Esophagus (tissue), 2 donors: ENCODE results near the gene TMC6. TPM values are rescaled to one million over a fixed set of nuclear protein-coding genes. Genes with fewer than 3 reads are reported as not detected.

Experiments used
- H3K27ac ChIP-seq, 2 donors: one replicate each; pipeline ENCODE4 v1.5.1; 2013; ENCODE audit warnings: low read depth in 2 of 2, mild to moderate bottlenecking in 2 of 2, inconsistent platforms in 1 of 2, low read length in 1 of 2, moderate library complexity in 1 of 2
- H3K27me3 ChIP-seq, 2 donors: one replicate each; pipeline ENCODE4 v1.6.1; 2013; ENCODE audit warnings: low read length in 2 of 2, control low read depth in 1 of 2, mild to moderate bottlenecking in 1 of 2; ENCODE audit not compliant: insufficient read depth in 2 of 2, control insufficient read depth in 1 of 2
- H3K36me3 ChIP-seq, 2 donors: one replicate each; pipeline ENCODE4 v1.6.1; 2013; ENCODE audit warnings: low read length in 1 of 2; ENCODE audit not compliant: control insufficient read depth in 2 of 2, insufficient read depth in 2 of 2
- H3K4me1 ChIP-seq, 2 donors: one replicate each; pipeline ENCODE4 v1.6.1; 2013; ENCODE audit warnings: low read length in 1 of 2; ENCODE audit not compliant: control insufficient read depth in 2 of 2, insufficient read depth in 2 of 2
- H3K4me3 ChIP-seq, 2 donors: one replicate each; pipeline ENCODE4 v1.5.1; 2013; ENCODE audit warnings: low read length in 2 of 2, mild to moderate bottlenecking in 2 of 2, low read depth in 1 of 2, moderate library complexity in 1 of 2
- H3K9me3 ChIP-seq, 2 donors: one replicate each; pipeline ENCODE4 v1.6.1; 2013; ENCODE audit warnings: mild to moderate bottlenecking in 2 of 2, low read depth in 1 of 2, low read length in 1 of 2, moderate library complexity in 1 of 2; ENCODE audit not compliant: control insufficient read depth in 2 of 2, insufficient read depth in 1 of 2
- WGBS, 2 donors: extraction: QIAGEN DNeasy Blood & Tissue Kit; methylation state at CpG; one replicate each; pipeline ENCODE4 v1.1.7; 2013; 5-methylcytosine and 5-hydroxymethylcytosine counted together
- polyA plus RNA-seq, 2 donors: library from polyadenylated mRNA; stranded (reverse); fragments of 200-250 nt; gene quantifications; one replicate each; pipeline ENCODE4 v1.2.3, GENCODE V29; 2013
- donor health status: healthy with polysubstance abuse.
- donor health status: Bipolar disorder and iron deficiency.

Gene TMC6
- polyA plus RNA-seq, 2 donors, result 24.3 to 37.5 TPM

- no peaks in the 10 kb centered on the region for H3K9me3 ChIP-seq
- H3K27me3 ChIP-seq, result no peaks in the 10 kb centered on the region
- no peak overlapping the region for H3K4me3 ChIP-seq
- peaks cover 0 to 3% of the 10 kb centered on the region in 2 donors for H3K36me3 ChIP-seq
- no peak overlapping the region for H3K27ac ChIP-seq
- H3K4me1 ChIP-seq, result no peaks in the 10 kb centered on the region
These were observed 65.1 kb downstream of the TMC6 start for GRCh38 chr17:78063489-78063888.

GRCh38 chr17:78062596-78062995, 66.0 kb downstream of the TMC6 start:
- WGBS, 2 donors, result 95% methylated on average over 2 of the region's 2 CpGs
- H3K36me3 ChIP-seq, result peaks cover 0 to 1% of the 10 kb centered on the region in 2 donors
- no peak overlapping the region for H3K27ac ChIP-seq
- H3K4me1 ChIP-seq, result no peaks in the 10 kb centered on the region
- no peak overlapping the region for H3K4me3 ChIP-seq
- no peaks in the 10 kb centered on the region for H3K27me3 ChIP-seq
- H3K9me3 ChIP-seq, result no peaks in the 10 kb centered on the region

Other genes with a start within 250 kb of the TMC6 start
- gene TNRC6C, start 170.1 kb downstream of the TMC6 start, polyA plus RNA-seq, result 1 to 10 TPM; 1.2 to 3.4 TPM
- 1 to 10 TPM; 2.1 to 6.1 TPM for gene TMC8, start 2.0 kb upstream of the TMC6 start, polyA plus RNA-seq
- gene C17orf99, start 17.6 kb upstream of the TMC6 start, polyA plus RNA-seq, result under 1 TPM; 0.12 to 0.27 TPM
- 10 to 100 TPM; 52.3 to 96.4 TPM for gene SYNGR2, start 39.8 kb upstream of the TMC6 start, polyA plus RNA-seq
- 10 to 100 TPM; 16.9 to 37.4 TPM for gene TK1, start 58.3 kb upstream of the TMC6 start, polyA plus RNA-seq
- gene AFMID, start 58.6 kb upstream of the TMC6 start, polyA plus RNA-seq, result 10 to 100 TPM; 18.4 to 20.7 TPM
- 10 to 100 TPM in 1 of 2 donors, 1 to 10 TPM in 1; 8.0 to 17.6 TPM for gene BIRC5, start 85.5 kb upstream of the TMC6 start, polyA plus RNA-seq
- gene TMEM235, start 102.9 kb upstream of the TMC6 start, polyA plus RNA-seq, result not detected
- 10 to 100 TPM in 1 of 2 donors, 1 to 10 TPM in 1; 6.6 to 20.1 TPM for gene SOCS3, start 231.3 kb upstream of the TMC6 start, polyA plus RNA-seq
- gene PGS1, start 249.9 kb upstream of the TMC6 start, polyA plus RNA-seq, result 10 to 100 TPM; 13.9 to 14.2 TPM